SH-SY5Y (cell line): ENCODE results near the gene XCL2.

Experiments used
- GATA2 ChIP-seq: IDR thresholded peaks from 2 replicates; pipeline ENCODE4 v1.6.1; 2011; ENCODE audit warnings: mild to moderate bottlenecking, low read depth, low read length
- GATA3 ChIP-seq: IDR thresholded peaks from 2 replicates; pipeline ENCODE4 v1.6.1; 2011; ENCODE audit warnings: low read depth, mild to moderate bottlenecking, low read length, moderate library complexity

- no peak for TF ChIP-seq GATA2
- no peak for TF ChIP-seq GATA3
Observed at GRCh38 chr1:168585191-168585590, 41.4 kb upstream of the XCL2 start.
